Suppressor macrophage treated with lipopolysaccharide for 4 hours (primary cell): ENCODE data around the gene BAX.

ENCODE experiments used
- DNase-seq: peaks from one replicate; pipeline ENCODE4 v3.0.0-alpha.2; 2020

Gene BAX

DNA sequence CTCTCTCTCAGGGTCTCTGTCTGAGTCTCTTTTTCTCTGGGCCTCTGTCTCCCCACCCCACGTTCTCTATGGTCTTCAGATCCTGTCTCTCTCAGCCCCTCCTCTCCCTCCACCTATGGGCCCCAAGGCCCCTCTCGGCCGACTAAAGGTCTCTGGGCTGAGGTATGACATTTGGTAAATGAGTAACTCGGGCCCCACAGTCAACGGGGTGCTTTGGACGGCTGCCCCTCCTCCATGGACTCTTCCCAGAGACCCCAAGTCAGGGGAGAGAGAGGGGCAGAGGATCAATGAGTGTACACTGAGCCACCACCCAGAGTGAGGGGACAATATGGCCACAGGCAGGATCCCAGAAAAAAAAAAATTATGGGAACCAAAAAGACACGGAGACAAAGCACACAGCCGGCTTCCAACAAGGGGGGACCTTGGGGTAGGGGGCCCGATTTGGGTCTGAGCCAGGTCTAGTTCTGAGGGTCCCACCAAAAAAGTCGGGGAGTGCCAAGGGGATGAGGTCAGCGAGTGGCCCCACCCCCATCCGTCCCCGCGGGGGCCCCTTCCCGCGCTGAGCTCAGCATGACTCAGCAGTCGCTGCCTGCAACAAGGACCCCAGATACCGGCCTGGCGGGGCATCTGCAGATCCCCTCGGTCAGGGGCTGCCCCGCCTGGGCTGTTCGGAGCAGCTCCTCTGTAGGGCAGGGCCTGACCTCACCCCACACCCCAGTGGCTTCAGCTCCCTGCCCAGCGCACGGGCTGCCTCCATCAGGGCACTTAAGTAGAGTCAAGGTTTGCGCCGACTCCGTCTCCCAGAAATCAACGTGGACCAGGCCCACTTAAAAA is 8.9 kb downstream of the BAX start:
- DNase-seq = peak; percentile 72

DNA sequence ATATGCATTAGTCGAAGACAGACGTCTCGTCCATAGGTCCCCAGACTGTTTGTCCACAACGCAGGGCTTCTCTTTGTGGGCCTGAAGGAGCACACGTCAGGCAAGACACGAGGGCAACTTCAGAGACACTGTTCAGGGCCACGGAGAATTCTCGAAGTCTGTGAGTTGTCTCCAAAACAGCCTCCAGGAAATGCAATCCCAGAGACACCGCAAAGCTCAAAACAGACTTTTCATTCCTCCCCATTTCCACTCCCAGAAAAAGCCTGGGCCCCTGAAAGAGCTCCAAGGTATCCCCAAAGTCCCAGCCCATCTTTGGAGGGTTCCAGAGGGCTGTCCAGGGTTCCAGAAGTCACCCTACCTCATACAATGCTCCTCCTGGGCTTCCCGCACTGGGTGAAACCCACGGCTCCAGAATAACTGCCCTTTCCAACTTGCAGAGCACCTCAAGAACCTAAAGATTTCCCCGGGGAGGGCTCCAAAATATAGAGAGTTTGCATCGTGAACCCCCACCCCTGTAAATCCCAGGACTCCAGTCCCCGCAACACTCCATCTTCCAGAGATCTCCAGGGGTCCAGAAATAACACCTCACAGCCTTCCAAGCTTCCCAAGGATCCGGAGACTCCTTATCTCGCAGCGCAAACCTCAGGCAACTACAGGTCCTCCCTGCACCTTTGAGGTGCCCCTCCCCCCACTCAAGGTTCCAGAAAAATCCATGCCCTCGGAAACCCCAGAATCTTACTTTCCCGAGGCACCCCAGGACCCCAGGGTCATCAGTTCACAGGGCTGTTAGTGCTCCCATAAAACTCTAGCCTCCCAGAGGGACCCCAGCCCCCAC is 9.7 kb downstream of the BAX start:
- no peak for DNase-seq

DNA sequence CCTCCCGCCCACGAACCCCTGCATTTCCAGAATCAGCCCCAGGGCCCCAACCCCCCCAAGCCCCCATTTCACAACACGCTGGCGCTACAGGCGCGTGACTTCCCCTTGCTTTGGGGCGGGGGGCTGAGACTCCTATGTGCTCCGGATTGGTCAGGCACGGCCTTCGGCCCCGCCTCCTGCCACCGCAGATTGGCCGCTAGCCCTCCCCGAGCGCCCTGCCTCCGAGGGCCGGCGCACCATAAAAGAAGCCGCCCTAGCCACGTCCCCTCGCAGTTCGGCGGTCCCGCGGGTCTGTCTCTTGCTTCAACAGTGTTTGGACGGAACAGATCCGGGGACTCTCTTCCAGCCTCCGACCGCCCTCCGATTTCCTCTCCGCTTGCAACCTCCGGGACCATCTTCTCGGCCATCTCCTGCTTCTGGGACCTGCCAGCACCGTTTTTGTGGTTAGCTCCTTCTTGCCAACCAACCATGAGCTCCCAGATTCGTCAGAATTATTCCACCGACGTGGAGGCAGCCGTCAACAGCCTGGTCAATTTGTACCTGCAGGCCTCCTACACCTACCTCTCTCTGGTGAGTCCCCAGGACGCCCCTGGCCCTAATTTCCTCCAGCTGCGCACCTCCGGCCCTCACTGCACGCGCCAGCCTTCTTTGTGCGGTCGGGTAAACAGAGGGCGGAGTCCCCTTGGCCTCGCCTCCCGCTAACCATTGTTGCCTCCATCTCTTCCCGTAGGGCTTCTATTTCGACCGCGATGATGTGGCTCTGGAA is 10.5 kb downstream of the BAX start, which contains the start of gene FTL:
Gene FTL (plus strand): TSS at position 270 of the 766 bp plus-strand sequence. CDS start 199 bp downstream, at position 469.
- DNase-seq = peak; percentile 98

DNA sequence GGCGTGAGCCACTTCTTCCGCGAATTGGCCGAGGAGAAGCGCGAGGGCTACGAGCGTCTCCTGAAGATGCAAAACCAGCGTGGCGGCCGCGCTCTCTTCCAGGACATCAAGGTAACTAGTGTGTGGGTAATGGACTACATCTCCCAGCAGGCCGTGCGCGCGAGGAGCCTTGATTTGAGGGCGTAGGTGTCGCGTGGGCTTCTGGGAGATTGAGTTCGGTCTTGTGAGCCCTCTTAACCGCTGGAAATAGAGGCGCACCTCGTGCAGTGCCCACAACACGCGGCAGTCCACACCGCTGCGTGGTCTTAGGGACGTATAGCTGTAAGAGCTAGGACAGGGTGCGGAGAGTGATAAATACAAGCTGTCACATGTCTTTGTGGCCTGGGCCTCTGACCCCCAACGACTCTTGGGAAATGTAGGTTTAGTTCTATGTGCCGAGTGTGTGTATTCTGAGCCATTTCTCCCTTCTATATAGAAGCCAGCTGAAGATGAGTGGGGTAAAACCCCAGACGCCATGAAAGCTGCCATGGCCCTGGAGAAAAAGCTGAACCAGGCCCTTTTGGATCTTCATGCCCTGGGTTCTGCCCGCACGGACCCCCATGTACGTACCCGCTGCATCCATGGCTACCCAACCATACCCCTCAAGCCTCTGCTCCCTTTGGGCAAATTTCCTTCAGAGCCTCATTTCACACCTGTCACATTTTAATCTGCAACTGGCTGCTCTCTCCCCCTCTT is 11.3 kb downstream of the BAX start:
- peak; percentile 89 for DNase-seq

DNA sequence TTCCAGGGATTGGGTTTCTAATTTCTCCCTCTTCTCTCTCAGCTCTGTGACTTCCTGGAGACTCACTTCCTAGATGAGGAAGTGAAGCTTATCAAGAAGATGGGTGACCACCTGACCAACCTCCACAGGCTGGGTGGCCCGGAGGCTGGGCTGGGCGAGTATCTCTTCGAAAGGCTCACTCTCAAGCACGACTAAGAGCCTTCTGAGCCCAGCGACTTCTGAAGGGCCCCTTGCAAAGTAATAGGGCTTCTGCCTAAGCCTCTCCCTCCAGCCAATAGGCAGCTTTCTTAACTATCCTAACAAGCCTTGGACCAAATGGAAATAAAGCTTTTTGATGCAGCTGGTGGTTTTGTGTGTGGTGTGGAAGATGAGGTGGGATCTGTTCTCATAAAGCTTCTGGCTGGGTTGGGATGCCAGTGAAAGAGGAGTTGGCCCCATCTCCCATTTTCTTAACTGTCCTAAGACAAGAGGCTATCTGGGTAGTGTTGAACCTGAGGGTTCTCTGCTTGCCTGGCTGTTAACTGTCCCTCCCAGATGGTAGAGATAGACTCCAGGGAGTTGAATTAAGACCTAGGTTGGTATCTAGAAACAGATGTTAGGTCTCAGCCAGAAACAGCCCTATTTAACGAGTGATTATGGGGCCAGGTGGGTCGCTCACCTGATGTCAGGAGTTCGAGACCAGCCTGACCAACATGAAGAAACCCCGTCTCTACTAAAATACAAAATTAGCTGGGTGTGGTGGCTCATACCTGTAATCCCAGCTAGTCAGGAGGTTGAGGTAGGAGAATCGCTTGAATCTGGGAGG is 12.1 kb downstream of the BAX start:
- peak; percentile 59 for DNase-seq

DNA sequence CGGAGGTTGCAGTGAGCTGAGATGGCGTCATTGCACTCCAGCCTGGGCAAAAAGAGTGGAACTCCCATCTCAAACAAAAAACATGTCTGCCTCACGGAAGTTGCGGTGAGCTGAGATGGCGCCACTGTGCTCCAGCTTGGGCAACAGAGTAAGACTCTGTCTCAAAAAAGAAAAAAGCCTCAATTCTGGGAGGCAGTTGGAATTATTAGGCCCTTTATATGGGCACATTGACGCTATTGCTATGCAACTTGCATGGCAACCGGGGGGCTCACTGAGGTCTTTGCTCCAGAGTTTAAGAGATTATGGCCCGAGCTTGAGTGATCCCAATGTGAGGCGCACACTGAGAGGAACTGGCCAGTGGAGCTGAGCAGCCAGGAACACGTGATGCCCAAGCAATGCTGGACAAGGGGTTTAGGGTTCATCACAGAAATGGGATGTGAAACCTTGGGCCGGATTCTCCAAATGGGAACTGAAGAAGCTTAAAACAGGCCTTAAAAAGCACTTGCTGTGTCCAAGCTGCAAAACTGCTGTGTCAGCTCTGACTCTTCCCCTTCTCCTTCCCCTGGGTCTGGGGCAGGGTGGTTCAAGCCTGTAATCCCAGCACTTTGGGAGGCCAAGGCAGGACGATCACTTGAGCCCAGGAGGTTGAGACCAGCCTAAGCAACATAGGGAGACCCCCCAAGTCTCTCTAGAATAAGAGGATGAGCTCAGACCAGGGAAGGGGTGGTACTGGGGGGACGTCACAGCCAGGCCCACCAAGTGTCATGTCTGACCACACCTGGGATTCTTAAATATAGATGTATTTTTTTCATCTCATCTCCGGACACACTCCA is 12.9 kb downstream of the BAX start:
- DNase-seq = peak; percentile 97

DNA sequence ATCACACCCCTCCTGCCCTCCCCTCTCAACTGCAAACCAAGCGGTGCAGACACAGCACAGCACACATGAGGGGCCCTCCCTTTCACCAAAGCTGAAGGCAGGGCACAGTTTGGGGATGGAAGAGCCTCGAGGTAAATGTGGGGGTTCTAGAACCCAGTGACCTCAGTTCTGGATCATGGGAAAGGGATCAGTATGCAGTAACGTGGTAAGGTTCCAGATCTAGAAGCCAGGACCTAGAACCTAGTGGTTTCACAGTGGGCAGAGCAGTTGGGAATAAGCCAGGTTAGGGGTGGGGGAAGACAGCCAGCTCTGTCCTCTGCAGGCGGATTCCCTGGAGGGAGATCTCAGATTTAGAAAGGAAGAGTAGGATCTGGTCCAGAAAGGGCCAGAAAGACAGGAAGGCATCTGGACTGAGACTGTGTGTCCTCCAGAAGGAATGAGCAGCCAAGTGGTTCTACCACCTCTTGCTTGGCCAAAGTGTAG is 13.5 kb downstream of the BAX start:
- no peak for DNase-seq

DNA sequence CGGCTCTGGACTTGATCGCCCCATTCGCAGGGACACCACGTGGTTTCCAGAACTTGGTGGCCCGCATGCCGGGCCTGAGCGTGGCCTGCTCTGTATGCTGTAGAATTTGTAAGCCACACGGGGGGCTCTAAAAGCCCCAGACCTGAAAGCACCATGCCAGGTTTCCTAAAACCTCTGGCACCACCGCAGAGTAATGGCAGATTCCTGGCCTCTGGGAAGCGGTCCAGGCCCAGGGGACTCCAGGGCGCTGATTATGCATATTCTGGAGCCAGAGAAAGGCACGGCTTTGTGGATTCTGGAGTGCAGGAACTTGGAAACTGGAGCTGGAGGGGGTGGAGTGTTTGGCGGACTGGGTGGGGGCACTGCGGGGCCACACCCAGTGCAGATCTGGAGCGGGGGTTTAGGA is 14.1 kb downstream of the BAX start:
- no peak for DNase-seq

DNA sequence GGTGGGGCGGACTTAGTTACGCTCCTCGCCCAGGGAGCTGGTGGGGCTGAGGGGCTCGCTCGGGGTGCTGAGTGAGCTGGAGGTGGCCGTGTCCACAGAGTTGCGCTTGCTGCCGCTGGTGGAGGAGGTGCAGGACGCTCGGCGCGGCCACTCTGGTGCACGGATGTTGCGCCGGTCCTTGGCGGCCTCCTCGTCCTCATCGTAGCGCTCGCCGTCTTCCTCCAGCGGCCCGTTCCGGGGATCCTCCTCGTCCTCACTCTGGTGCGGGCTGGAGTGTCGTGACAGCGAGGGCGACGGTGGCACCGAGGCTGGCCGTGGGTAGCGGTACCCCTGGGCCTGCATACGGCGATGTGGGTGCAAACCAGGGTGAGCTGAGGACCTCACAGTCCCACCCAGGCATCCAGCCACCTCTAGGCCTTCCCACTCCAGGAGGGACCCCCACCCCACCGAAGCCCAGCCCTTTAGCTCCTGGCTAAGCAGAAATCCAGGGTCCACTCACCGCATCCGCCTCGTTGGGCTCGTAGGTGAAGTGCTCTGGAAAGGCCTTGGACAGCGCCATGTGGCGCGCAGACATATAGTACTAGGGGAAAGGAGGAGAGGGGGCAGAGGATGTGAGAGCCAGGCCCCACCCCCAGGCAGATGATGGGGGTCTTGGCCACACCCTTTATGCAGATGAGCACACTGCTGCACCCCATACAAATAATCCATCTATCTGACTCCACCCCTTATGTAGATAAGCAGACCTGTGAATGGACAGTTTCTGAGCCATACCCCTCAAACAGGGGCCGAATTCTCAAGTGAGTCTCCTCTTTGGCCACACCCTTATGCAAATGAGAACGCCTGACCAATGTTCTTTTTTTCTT is 14.8 kb downstream of the BAX start:
- DNase-seq = no peak

DNA sequence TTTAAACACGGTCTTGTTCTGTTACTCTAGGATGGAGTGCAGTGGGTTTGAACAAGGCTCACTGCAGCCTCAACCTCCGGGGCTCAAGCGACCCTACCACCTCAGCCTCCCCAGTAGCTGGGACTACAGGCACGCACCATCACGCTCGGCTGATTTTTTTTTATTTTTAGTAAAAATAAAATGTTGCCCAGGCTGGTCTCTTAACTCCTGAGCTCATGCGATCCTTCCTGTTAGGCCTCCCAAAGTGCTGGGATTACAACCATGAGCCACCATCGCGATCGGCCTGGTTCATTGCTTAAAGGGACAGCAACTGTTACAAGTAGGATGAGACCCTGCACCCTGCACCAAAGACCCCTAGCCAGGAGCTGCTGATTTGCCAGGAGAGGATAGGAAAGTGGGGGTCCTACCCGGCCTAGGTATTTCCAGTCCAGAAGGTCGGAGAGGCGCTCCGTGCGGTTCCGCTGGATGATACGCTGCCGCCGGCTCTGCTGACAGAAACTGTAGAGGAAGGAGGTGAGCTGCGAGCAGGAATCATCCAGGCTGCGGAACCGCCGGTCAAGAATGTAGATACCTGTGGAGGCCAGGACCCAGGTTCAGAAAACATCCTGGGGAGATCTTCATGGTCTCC is 15.6 kb downstream of the BAX start:
- no peak for DNase-seq

DNA sequence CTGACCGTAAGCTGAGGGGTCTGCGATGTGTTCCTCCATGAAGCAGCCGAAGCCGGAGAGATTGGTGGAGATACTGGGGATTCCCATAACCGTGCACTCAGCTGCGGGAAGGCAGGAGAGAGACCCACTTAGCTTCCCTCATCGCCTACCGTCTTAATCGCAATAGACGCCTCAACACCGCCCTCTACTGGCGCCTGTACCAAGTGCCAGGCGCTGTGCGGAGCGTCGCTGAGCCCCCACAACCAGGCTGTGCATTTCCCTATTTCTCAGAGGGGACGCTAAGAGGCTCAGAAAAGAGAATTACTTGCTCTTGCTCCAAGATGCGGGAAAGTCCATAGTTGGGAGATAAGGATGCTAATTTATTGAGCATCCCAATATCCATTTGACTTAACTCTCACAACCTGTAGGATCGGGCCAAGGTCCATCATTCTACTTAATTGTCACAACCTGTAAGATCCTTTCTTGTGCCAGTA is 16.3 kb downstream of the BAX start:
- peak; percentile 94 for DNase-seq

DNA sequence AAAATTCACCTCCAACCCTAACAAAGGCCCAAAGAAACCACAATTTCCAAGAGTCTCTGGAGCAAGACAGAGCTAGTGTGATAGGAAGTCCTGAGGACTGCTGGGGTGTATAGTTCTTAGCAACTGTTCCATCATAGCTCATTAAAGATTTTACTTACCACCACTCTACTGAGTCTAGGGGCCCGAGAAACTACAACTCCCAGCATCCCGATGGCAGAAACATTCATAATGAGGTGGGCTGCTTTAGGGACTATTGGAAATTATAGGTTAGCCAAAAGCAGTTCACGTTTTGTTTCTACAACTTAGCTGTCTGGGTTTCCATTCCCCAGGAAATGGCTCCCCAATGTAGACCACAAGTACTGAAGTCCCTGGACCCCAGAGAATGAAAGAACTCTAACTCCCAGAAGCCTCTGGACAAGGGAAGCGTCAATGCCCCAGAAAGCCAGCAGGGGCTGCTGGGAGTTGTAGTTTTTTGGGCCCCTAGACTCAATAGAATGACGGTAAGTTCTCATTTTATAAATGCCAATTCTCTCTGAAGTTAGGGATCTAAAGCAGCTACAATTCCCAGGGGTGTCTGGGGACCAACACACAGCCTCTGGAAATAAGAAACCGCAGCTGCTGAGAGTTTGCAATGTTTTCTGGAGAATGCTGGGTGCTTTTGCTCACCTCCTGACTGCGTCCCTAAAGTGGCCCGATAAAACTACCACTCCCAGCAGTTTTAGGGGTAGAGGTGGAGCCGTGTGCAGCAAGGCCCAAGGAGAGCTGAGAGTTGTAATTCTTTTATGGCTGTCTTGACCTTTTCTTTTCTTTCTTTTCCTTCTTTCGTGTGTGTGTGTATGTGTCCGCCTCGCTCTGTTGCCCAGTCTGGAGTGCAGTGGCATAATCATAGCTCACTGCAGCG is 21.5 kb downstream of the BAX start:
- no peak for DNase-seq

DNA sequence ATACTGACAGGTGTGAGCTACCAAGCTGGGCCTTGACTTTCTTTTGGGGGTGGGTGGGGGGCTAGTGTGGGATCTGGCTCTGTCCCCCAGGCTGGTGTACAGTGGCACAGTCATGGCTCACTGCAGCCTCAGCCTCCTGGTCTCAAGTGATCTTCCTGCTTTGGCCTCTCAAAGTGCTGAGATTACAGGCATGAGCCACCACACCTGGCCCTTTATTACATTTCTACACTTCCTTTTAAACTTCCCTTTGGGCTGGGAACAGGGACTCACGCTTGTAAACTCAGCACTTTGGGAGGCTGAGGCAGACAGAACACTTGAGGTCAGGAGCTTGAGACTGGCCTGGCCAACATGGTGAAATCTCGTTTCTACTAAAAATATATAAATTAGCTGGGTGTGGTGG is 22.4 kb downstream of the BAX start:
- no peak for DNase-seq

DNA sequence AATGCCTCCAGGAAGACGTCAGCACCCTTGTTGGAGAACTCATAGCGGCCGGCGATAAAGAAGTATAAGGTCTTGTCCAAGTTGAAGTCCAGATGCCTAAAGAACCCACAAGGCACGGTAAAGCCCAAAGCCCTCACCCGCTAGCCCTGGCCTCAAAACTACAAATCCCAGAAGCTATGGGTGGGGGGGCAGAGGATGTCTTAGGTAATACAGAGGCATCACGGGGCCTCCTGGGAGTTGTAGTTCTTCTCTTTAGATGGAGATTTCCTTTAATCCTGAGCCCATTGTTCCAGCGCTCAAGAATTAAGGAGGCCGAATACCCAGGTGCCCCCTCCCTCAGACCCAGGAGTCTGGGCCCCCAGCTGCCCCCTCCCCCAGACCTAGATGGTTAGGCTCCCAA is 27.6 kb downstream of the BAX start:
- no peak for DNase-seq

DNA sequence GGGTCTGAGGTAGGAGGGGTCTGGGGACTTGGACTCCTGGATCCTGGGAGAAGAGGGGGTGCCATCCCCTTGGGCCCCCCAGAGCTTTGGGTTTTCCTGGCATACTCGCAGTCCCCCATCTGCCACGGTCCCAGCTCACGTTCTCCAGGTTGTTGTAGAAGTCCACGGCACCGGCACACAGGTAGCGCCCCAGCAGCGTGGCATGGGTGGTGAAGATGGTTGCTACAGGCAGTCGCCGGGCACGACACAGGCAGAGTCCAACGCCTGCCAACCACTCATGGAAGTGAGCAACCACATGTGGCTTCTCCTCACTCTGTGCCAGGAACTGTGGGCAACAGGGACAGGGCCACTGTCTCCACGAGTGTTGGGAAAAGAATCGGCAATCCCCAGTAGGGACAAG is 31.0 kb downstream of the BAX start:
- no peak for DNase-seq

DNA sequence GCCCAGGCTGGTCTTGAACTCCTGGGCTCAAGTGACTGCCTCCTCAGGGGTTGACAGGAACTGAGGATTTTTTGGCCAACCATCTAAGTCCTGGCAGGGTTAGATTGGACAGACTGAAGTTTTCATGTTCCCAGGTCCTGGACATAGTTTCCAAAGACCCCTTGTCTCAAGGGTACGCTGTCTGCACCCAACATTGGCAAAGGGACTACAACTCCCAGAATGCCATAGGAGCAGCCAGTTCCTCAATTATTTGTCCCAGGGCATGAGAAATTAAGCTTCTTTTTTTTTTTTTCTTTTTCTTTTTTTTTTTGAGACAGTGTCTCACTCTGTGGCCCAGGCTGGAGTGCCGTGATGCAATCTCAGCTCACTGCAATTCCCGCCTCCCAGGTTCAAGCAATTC is 31.5 kb downstream of the BAX start:
- no peak for DNase-seq

DNA sequence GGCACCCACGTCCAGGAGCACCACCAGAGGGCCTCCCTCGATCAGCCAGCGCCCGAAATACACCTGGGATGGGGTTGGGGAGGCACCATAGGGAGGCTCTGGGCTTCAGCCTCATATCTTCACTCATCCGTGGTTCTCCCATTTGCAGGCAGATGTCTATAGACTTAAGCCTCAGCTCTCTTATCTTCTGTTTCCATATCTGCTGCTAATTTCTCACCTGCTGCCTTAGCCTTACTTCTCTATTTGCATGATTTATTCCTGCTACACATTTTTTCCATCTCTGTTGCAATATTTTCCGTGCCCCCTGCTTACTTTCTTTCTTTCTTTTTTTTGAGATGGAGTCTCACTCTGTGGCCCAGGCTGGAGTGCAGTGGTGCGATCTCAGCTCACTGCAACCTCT is 32.6 kb downstream of the BAX start:
- no peak for DNase-seq

DNA sequence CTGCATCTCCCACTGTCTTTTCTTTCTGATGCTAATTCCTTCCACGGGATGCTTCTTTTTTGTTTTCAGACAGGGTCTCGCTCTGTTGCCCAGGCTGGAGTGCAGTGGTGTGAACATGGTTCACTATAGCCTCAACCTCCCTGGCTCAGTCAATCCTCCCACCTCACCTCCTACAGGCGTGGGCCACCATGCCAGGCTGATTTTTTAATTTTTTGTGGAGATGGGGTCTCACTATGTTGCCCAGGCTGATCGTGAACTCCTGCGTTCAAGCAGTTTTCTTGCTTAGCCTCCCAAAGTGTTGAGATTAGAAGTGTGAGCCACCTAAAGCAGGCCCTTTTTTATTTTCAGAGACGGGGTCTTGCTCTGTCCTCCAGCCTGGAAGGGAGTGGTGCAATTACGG is 33.6 kb downstream of the BAX start:
- no peak for DNase-seq
